K562 (cell line): Measurements from ENCODE around the gene ACAD10. TPM values are rescaled to one million over a fixed set of nuclear protein-coding genes. Genes with fewer than 3 reads are reported as not detected.

ENCODE experiments used
- BCOR ChIP-seq: fragments of 450-650 bp; IDR thresholded peaks from 2 replicates; pipeline ENCODE4 v1.6.1; 2016
- HDAC1 ChIP-seq, 2 experiments: fragments of 450-650 bp; IDR thresholded peaks; 2 replicates each; pipeline ENCODE4 v1.6.1; 2016 to 2017; ENCODE audit warnings: inconsistent platforms in 1 of 2, mild to moderate bottlenecking in 1 of 2, moderate library complexity in 1 of 2
- JUN ChIP-seq, 2 experiments: sonication (generic) in 1 of 2; formaldehyde crosslinking in 1 of 2; IDR thresholded peaks; 2 replicates each; pipeline versions ENCODE4 v1.6.1 to v1.8.0; 2012 to 2022; ENCODE audit warnings: borderline replicate concordance in 2 of 2, mild to moderate bottlenecking in 2 of 2, improper control_type of control experiment in 1 of 2, low read depth in 1 of 2, low read length in 1 of 2, missing genetic modification reagents in 1 of 2
- KDM4B ChIP-seq, 2 experiments: fragments of 450-650 bp in 1 of 2; sonication (generic) in 1 of 2; IDR thresholded peaks; 2 replicates each; pipeline ENCODE4 v1.6.1; 2016 to 2017; ENCODE audit warnings: borderline replicate concordance in 2 of 2, antibody characterized with exemption in 1 of 2, low read depth in 1 of 2, mild to moderate bottlenecking in 1 of 2
- LEF1 ChIP-seq: fragments of 450-650 bp; IDR thresholded peaks from 2 replicates; pipeline ENCODE4 v1.6.1; 2016; ENCODE audit warnings: mild to moderate bottlenecking
- PHF8 ChIP-seq: fragments of 200-600 bp; sonication (generic); IDR thresholded peaks from 2 replicates; pipeline ENCODE4 v1.6.1; 2012; ENCODE audit warnings: mixed run types, mild to moderate bottlenecking, inconsistent platforms, low read length, moderate library complexity, borderline replicate concordance
- SMARCE1 ChIP-seq: fragments of 450-650 bp; IDR thresholded peaks from 2 replicates; pipeline ENCODE4 v1.7.1; 2016; ENCODE audit warnings: mild to moderate bottlenecking
- SP1 ChIP-seq: sonication (generic); formaldehyde crosslinking; IDR thresholded peaks from 2 replicates; pipeline ENCODE4 v1.8.1; 2022; ENCODE audit warnings: mild to moderate bottlenecking, missing genetic modification reagents
- TAF1 ChIP-seq: IDR thresholded peaks from 2 replicates; pipeline ENCODE4 v1.6.1; 2011; ENCODE audit warnings: mild to moderate bottlenecking, low read length, moderate library complexity; ENCODE audit not compliant: insufficient read depth, control insufficient read depth, severe bottlenecking; ENCODE audit errors: extremely low read depth
- ZC3H8 ChIP-seq: fragments of 450-650 bp; IDR thresholded peaks from 2 replicates; pipeline ENCODE4 v1.6.1; 2017
- ZFX ChIP-seq: sonication (generic); formaldehyde crosslinking; IDR thresholded peaks from 2 replicates; pipeline ENCODE4 v1.8.0; 2022; ENCODE audit warnings: mild to moderate bottlenecking, missing genetic modification reagents, moderate library complexity
- polyA plus RNA-seq, 8 experiments: library from polyadenylated mRNA; depleted of rRNA in 4 of 8; stranded (reverse) in 5 of 8; unstranded in 3 of 8; fragments of >200 nt; fragmentation: Nextera tagmentation in 2 of 8; fragmentation: Illumina TruSeq in 1 of 8; extraction: Ambion mirVana in 2 of 8; extraction: Trizol in 1 of 8; gene quantifications; 2 replicates each; pipeline versions ENCODE4 v1.2.1 to v1.2.3, GENCODE V29; 2011 to 2014; ENCODE audit warnings: inconsistent platforms in 1 of 8, missing spikeins in 1 of 8
- total RNA-seq, 7 experiments: library from RNA; depleted of rRNA in 6 of 7; stranded (reverse); fragments of >200 nt in 6 of 7; fragmentation: Illumina TruSeq in 2 of 7; extraction: Trizol in 2 of 7; gene quantifications; 2 replicates each; pipeline versions ENCODE4 v1.2.1 to v1.2.3, GENCODE V29; 2011 to 2021; ENCODE audit warnings: low replicate concordance in 1 of 7
- TF ChIP-seq, protein P1 (sequence below), 2 experiments: fragments of 450-650 bp in 1 of 2; sonication (generic) in 1 of 2; formaldehyde crosslinking in 1 of 2; IDR thresholded peaks; 2 replicates each; pipeline versions ENCODE4 v1.7.1 to v1.9.0; 2016 to 2022; ENCODE audit warnings: inconsistent platforms in 1 of 2, mild to moderate bottlenecking in 1 of 2, missing genetic modification reagents in 1 of 2
- TF ChIP-seq, protein P2 (sequence below): sonication (generic); formaldehyde crosslinking; IDR thresholded peaks from 2 replicates; pipeline ENCODE4 v1.8.0; 2023; ENCODE audit warnings: mild to moderate bottlenecking, missing genetic modification reagents

ACAD10 gene
- total and polyA plus RNA-seq, 9 of the 15 experiments (the other 6 are each of a cell fraction or from before 2014, with no cell fraction given): 2.3 to 19.2 (median 12.0) TPM

GRCh38 chr12:111766608-111767361 lies 80.9 kb downstream of the ACAD10 start, which contains the start of gene ALDH2 (continued):
- TF ChIP-seq, protein P1, sequence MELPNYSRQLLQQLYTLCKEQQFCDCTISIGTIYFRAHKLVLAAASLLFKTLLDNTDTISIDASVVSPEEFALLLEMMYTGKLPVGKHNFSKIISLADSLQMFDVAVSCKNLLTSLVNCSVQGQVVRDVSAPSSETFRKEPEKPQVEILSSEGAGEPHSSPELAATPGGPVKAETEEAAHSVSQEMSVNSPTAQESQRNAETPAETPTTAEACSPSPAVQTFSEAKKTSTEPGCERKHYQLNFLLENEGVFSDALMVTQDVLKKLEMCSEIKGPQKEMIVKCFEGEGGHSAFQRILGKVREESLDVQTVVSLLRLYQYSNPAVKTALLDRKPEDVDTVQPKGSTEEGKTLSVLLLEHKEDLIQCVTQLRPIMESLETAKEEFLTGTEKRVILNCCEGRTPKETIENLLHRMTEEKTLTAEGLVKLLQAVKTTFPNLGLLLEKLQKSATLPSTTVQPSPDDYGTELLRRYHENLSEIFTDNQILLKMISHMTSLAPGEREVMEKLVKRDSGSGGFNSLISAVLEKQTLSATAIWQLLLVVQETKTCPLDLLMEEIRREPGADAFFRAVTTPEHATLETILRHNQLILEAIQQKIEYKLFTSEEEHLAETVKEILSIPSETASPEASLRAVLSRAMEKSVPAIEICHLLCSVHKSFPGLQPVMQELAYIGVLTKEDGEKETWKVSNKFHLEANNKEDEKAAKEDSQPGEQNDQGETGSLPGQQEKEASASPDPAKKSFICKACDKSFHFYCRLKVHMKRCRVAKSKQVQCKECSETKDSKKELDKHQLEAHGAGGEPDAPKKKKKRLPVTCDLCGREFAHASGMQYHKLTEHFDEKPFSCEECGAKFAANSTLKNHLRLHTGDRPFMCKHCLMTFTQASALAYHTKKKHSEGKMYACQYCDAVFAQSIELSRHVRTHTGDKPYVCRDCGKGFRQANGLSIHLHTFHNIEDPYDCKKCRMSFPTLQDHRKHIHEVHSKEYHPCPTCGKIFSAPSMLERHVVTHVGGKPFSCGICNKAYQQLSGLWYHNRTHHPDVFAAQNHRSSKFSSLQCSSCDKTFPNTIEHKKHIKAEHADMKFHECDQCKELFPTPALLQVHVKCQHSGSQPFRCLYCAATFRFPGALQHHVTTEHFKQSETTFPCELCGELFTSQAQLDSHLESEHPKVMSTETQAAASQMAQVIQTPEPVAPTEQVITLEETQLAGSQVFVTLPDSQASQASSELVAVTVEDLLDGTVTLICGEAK (IDR thresholded peaks at IDR 0.05): no peak
- TF ChIP-seq, protein P1 (CRISPR knock-in tag; IDR thresholded peaks at IDR 0.05): no peak
- no peak for TF ChIP-seq ZC3H8
- TF ChIP-seq LEF1: no peak
- peak; percentile 93 for TF ChIP-seq ZFX (CRISPR knock-in tag)
- TF ChIP-seq TAF1: peak; percentile 30
- no peak for TF ChIP-seq JUN (IDR thresholded peaks at IDR 0.05; ENCODE audit: borderline replicate concordance, low read depth, low read length)
- TF ChIP-seq JUN (CRISPR knock-in tag; IDR thresholded peaks at IDR 0.05; ENCODE audit: borderline replicate concordance): peak; percentile 3; the same call in 1 of the 2 replicates
- 0 out of 2 replicates have a peak, but pooled peaks have one; percentile 22 for TF ChIP-seq SMARCE1
- TF ChIP-seq BCOR: no peak
- TF ChIP-seq HDAC1 (IDR thresholded peaks at IDR 0.05): peak in 1 of 2 experiments; percentile 19; a peak in 1 of 4 replicates
- peak; percentile 82 for TF ChIP-seq SP1 (CRISPR knock-in tag)
- TF ChIP-seq, protein P2, sequence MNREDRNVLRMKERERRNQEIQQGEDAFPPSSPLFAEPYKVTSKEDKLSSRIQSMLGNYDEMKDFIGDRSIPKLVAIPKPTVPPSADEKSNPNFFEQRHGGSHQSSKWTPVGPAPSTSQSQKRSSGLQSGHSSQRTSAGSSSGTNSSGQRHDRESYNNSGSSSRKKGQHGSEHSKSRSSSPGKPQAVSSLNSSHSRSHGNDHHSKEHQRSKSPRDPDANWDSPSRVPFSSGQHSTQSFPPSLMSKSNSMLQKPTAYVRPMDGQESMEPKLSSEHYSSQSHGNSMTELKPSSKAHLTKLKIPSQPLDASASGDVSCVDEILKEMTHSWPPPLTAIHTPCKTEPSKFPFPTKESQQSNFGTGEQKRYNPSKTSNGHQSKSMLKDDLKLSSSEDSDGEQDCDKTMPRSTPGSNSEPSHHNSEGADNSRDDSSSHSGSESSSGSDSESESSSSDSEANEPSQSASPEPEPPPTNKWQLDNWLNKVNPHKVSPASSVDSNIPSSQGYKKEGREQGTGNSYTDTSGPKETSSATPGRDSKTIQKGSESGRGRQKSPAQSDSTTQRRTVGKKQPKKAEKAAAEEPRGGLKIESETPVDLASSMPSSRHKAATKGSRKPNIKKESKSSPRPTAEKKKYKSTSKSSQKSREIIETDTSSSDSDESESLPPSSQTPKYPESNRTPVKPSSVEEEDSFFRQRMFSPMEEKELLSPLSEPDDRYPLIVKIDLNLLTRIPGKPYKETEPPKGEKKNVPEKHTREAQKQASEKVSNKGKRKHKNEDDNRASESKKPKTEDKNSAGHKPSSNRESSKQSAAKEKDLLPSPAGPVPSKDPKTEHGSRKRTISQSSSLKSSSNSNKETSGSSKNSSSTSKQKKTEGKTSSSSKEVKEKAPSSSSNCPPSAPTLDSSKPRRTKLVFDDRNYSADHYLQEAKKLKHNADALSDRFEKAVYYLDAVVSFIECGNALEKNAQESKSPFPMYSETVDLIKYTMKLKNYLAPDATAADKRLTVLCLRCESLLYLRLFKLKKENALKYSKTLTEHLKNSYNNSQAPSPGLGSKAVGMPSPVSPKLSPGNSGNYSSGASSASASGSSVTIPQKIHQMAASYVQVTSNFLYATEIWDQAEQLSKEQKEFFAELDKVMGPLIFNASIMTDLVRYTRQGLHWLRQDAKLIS (CRISPR knock-in tag): peak; percentile 74; the same call in 1 of the 2 replicates
- TF ChIP-seq PHF8: peak; percentile 71; the same call in 1 of the 2 replicates
- TF ChIP-seq KDM4B (IDR thresholded peaks at IDR 0.05; ENCODE audit: borderline replicate concordance in 2 of 2, low read depth in 1 of 2): no peak
